ENCODE data around the gene SCN2A.

DNA sequence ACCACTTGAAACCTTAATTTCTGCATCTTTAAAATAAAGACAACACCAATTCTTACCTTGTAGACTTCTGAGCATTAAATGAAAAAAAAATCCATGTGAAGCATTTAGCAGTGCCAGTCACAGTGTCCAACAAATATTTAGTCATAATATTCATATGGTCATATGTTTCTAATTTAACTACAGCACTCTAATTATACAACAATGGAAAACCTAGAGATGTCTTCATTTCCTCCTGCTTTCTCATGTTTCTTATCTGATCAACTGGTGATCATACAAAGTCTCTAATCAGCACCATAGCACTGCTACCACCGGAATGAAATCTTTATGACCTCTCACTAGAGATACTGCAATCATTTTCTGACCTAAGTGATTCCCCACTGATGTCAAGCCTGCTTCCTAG, 25.1 kb upstream of the SCN2A start:
- TF ChIP-seq, protein P1, sequence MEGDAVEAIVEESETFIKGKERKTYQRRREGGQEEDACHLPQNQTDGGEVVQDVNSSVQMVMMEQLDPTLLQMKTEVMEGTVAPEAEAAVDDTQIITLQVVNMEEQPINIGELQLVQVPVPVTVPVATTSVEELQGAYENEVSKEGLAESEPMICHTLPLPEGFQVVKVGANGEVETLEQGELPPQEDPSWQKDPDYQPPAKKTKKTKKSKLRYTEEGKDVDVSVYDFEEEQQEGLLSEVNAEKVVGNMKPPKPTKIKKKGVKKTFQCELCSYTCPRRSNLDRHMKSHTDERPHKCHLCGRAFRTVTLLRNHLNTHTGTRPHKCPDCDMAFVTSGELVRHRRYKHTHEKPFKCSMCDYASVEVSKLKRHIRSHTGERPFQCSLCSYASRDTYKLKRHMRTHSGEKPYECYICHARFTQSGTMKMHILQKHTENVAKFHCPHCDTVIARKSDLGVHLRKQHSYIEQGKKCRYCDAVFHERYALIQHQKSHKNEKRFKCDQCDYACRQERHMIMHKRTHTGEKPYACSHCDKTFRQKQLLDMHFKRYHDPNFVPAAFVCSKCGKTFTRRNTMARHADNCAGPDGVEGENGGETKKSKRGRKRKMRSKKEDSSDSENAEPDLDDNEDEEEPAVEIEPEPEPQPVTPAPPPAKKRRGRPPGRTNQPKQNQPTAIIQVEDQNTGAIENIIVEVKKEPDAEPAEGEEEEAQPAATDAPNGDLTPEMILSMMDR (optimal IDR thresholded peaks at IDR 0.05 in 1 of 3, IDR thresholded peaks at IDR 0.05 in 1 of 3, conservative IDR thresholded peaks at IDR 0.05 in 1 of 3; ENCODE audit: extremely low read depth in 1 of 3, insufficient read depth in 2 of 3, low read length in 3 of 3), result no peak
- no peak for TF ChIP-seq EZH2 (IDR thresholded peaks at IDR 0.05; ENCODE audit: low read length)

All from keratinocyte (primary cell).